Body of pancreas (tissue), 4 donors: ENCODE results near the gene RREB1. TPM values are rescaled to one million over a fixed set of nuclear protein-coding genes. Genes with fewer than 3 reads are reported as not detected.
A peak's percentile ranks its signal among the peaks of the same experiment; 100 is the strongest.

Source experiments
- ATAC-seq: fragments of 150-250 bp; one replicate; pipeline ENCODE4 v1.9.1; 2016
- DNase-seq, 4 donors: peaks; one replicate each; pipeline ENCODE4 v3.0.0-alpha.2; 2019
- H3K27ac ChIP-seq, 4 donors: fragments of 200-600 bp; sonication (generic); 1 replicate in 3 of 4; 2 replicates in 1 of 4; pipeline versions ENCODE4 v1.5.1 to v1.6.1; 2016 to 2019; ENCODE audit warnings: mild to moderate bottlenecking in 1 of 4, mixed read lengths in 1 of 4, moderate library complexity in 1 of 4
- H3K27me3 ChIP-seq, 2 donors: fragments of 200-600 bp; sonication (generic); one replicate each; pipeline ENCODE4 v1.6.0; 2016; ENCODE audit warnings: mild to moderate bottlenecking in 1 of 2
- H3K36me3 ChIP-seq, 2 donors: fragments of 200-600 bp; sonication (generic); replicated peaks in 1 of 2; 2 replicates each; pipeline ENCODE4 v1.5.1; 2016; ENCODE audit warnings: low read depth in 2 of 2; ENCODE audit not compliant: insufficient read depth in 1 of 2
- H3K4me1 ChIP-seq: fragments of 200-600 bp; sonication (generic); one replicate; pipeline ENCODE4 v1.6.0; 2016
- H3K4me3 ChIP-seq, 2 donors: fragments of 200-600 bp; sonication (generic); 1 replicate in 1 of 2; 2 replicates in 1 of 2; pipeline ENCODE4 v1.5.1; 2016 to 2019
- H3K9me3 ChIP-seq, 3 donors: fragments of 200-600 bp; sonication (generic); 1 replicate in 2 of 3; 2 replicates in 1 of 3; pipeline ENCODE4 v1.5.1; 2016
- CTCF ChIP-seq, 7 experiments: fragments of 450-650 bp in 4 of 7; fragments of 200-600 bp in 3 of 7; sonication (generic) in 3 of 7; IDR thresholded peaks; one replicate each; pipeline ENCODE4 v1.5.1; 2016 to 2019; ENCODE audit warnings: antibody characterized with exemption in 7 of 7
- POLR2A ChIP-seq, 3 donors: fragments of 450-650 bp; IDR thresholded peaks; one replicate each; pipeline ENCODE4 v1.6.1; 2016; ENCODE audit warnings: antibody characterized with exemption in 3 of 3, mild to moderate bottlenecking in 2 of 3
- WGBS, 2 donors: methylation state at CpG; one replicate each; pipeline ENCODE4 v1.1.5; 2017; 5-methylcytosine and 5-hydroxymethylcytosine counted together
- intact Hi-C: fragments of 100-400 bp; cut with DNase I; formaldehyde crosslinking; loops from one replicate; pipeline ENCODE4 v1.15.1; 2023
- total RNA-seq, 2 donors: library from RNA; depleted of rRNA; stranded (reverse); fragments of >200 nt; gene quantifications; one replicate each; pipeline ENCODE4 v1.1.0, GENCODE V29; 2016

The RREB1 gene
- total RNA-seq, 2 donors from 2014 or later = 33.5 to 44.8 TPM

DNA sequence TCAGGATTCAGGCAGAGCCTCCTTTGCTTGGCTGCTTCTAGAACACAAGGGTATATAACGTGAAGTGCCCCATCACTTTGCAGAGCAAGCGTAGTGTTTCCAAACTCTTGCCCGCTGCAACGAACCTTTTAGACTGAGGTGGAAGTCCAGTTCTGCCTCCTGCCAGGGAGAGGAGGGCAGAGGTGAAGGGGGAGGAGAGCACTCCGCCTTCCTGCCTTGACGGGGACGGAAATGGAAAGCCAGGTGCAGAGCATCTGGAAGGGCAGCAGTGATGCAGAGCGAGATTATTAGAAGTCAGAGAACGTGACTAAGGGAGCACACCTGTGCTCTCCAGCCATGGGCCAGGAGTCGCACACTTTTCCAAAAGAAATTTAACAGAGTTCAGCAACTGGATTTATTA is 63.4 kb downstream of the RREB1 start:
- H3K36me3 ChIP-seq = no peaks in the 10 kb centered on the region
- intact Hi-C loops = no loop called here
- peaks cover 70% of the 10 kb centered on the region for H3K4me1 ChIP-seq
- H3K4me3 ChIP-seq = no peak overlapping the region
- ATAC-seq (peak; percentile 71), DNase-seq (peak; percentile 62 to 82 (median 78))
- peak overlapping the region; percentile 46 to 76 (median 60) for H3K27ac ChIP-seq
- no peaks in the 10 kb centered on the region for H3K9me3 ChIP-seq
- no peaks in the 10 kb centered on the region for H3K27me3 ChIP-seq
- no peak for TF ChIP-seq POLR2A (IDR thresholded peaks at IDR 0.05)
- no peak for TF ChIP-seq CTCF (IDR thresholded peaks at IDR 0.05)
- 45% methylated on average over 10 of the region's 10 CpGs for WGBS, 2 donors

DNA sequence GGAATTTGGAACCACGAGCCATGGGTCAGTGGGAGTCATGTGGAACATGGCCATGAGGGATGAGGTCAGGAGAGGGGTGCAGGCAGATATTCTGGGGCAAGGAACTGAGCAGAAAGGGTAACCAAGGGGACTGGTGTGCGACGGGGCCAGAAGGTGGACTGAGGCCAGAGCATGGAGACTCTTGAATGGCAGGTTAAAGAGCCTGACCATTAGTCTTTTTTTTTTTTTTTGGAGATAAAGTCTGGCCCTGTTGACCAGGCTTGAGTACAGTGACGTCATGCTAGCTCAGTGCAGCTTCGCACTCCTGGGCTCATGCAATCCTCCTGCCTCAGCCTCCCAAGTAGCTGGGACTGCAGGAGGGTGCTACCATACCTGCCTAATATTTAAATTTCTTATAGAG is 64.0 kb downstream of the RREB1 start:
- WGBS, 2 donors = 92 to 93% methylated on average over 5 of the region's 5 CpGs

DNA sequence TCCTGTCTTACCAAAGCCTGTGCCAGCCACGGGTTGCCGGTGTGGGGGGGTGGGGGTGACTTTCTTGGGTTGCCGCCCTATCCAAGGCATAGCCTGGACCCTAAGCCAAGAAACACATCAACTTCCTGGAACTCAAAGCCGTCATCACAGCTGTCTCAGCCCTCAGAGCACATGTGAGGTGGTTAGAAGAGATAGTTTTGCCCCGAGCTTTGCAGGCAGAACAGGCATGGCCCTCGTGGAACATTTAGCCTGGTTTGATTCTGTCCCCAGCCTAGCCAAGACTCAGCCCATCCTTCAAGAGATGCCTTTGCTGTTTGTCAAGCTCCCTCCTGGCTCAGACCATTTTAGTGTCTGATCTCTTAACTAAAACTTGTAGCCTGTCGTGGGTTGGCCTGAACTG is 64.9 kb downstream of the RREB1 start:
- WGBS, 2 donors = 57 to 74% methylated on average over 5 to 7 of the region's 7 CpGs
- no peak for TF ChIP-seq CTCF (IDR thresholded peaks at IDR 0.05)
- no peak for TF ChIP-seq POLR2A (IDR thresholded peaks at IDR 0.05)
- no peaks in the 10 kb centered on the region for H3K36me3 ChIP-seq
- peak overlapping the region; percentile 16 to 76 (median 40) for H3K27ac ChIP-seq
- intact Hi-C loops = no loop called here
- no peaks in the 10 kb centered on the region for H3K9me3 ChIP-seq
- no peak overlapping the region for H3K4me3 ChIP-seq
- H3K4me1 ChIP-seq = peaks cover 62% of the 10 kb centered on the region
- ATAC-seq = peak; percentile 40
- peak in 3 of 4 donors; percentile 58 to 65 (median 58) for DNase-seq
- no peaks in the 10 kb centered on the region for H3K27me3 ChIP-seq

More for the DNA sequence above, 64.0 kb downstream of the RREB1 start:
- intact Hi-C loops = no loop called here
- Histone ChIP-seq H3K27me3 (no peaks in the 10 kb centered on the region), H3K27ac (peak overlapping the region; percentile 46 to 76 (median 60)), H3K36me3 (no peaks in the 10 kb centered on the region), H3K4me3 (no peak overlapping the region), H3K4me1 (peaks cover 66% of the 10 kb centered on the region), H3K9me3 (no peaks in the 10 kb centered on the region)
- DNase-seq (no peak), ATAC-seq (no peak)
- TF ChIP-seq CTCF (IDR thresholded peaks at IDR 0.05) (no peak), POLR2A (IDR thresholded peaks at IDR 0.05) (no peak)

GRCh38 chr6:7173843-7174503 is 66.2 kb downstream of the RREB1 start:
- no peak for TF ChIP-seq POLR2A (IDR thresholded peaks at IDR 0.05)
- TF ChIP-seq CTCF (IDR thresholded peaks at IDR 0.05) = no peak
- DNase-seq (no peak), ATAC-seq (no peak)
- H3K9me3 ChIP-seq = no peaks in the 10 kb centered on the region
- intact Hi-C loops = no loop called here
- no peaks in the 10 kb centered on the region for H3K27me3 ChIP-seq
- 86 to 89% methylated on average over 9 of the region's 9 CpGs for WGBS, 2 donors
- no peak overlapping the region for H3K27ac ChIP-seq
- no peaks in the 10 kb centered on the region for H3K36me3 ChIP-seq
- H3K4me3 ChIP-seq = no peak overlapping the region
- H3K4me1 ChIP-seq = peaks cover 53% of the 10 kb centered on the region

GRCh38 chr6:7175462-7175861 is 67.7 kb downstream of the RREB1 start:
- ATAC-seq = no peak
- Histone ChIP-seq H3K4me3 (no peak overlapping the region), H3K36me3 (peaks cover 0 to 3% of the 10 kb centered on the region in 2 donors), H3K27ac (no peak overlapping the region), H3K27me3 (no peaks in the 10 kb centered on the region), H3K9me3 (no peaks in the 10 kb centered on the region), H3K4me1 (peaks cover 38% of the 10 kb centered on the region)
- intact Hi-C loops = no loop called here
- DNase-seq = no peak
- TF ChIP-seq CTCF (IDR thresholded peaks at IDR 0.05) (no peak), POLR2A (IDR thresholded peaks at IDR 0.05) (no peak)
- WGBS, 2 donors = 58 to 65% methylated on average over 5 of the region's 5 CpGs
